Umbilical cord (tissue), 2 donors: ENCODE data around the gene ABLIM1. TPM values are rescaled to one million over a fixed set of nuclear protein-coding genes. Genes with fewer than 3 reads are reported as not detected.

Experiments used
- DNase-seq: peaks from one replicate; pipeline ENCODE4 v3.0.0-alpha.2; 2015; ENCODE audit warnings: low spot score
- total RNA-seq: library from RNA; depleted of rRNA; stranded (reverse); fragments of >200 nt; gene quantifications from one replicate; pipeline ENCODE4 v1.2.3, GENCODE V29; 2014; ENCODE audit warnings: low replicate concordance; ENCODE audit not compliant: insufficient read depth

ABLIM1 gene
- total RNA-seq, 1 donor from 2014 or later, result 70.5 TPM

DNA sequence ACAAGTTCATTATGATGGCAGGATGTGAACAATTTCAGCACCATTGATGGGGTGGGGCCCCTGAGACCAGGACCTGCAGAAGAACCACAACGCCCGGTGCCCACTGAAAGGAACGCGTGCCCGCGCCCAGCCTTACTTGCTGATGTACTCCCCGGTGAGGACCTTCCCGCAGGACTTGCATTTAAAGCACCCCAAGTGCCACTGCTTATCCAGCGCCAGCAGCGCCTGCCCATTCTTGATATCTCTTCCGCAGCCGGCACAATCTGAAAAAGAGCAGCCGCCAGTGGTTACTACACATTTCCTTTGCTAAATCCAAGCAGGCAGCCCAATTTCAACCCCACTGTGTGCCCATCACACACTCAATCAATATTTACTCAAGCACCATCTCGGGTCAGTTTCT is 110.6 kb downstream of the ABLIM1 start:
- DNase-seq, result no peak

DNA sequence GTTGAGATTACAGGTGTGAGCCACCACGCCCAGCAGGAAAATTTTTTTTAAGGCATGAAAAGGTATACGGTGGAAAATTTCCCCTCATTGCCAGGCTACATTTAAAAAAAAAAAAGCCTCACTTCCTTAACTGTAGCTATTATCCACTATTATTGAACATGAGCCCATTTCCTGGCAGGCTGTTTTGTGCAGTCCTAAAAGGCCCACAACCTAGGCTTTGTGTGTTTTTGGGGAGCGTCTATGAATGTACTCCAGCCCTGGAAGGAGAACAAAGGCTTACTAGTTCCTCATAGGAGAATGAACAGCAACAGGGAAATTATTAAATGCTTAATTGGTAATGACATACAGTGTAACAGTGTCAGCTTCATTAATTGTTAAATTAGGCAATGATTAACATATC is 111.0 kb downstream of the ABLIM1 start:
- DNase-seq, result no peak

DNA sequence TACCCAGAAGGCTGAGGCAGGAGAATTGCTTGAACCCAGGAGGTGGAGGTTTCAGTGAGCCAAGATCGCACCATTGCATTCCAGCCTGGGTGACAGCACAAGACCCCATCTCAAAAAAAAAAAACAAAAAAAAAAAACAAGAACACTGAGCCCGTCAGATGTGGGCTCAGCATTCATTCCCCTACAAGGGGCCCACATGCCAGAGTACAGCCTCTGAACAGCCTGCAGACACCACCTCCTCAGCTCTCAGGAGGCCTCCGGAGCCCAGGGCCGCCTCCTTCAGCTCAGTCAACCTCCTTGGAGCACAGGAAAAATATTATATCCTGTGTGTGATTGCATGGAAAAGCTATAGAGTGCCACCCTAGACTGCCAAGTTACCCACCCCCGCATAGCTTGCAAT is 112.3 kb downstream of the ABLIM1 start:
- DNase-seq, result no peak

DNA sequence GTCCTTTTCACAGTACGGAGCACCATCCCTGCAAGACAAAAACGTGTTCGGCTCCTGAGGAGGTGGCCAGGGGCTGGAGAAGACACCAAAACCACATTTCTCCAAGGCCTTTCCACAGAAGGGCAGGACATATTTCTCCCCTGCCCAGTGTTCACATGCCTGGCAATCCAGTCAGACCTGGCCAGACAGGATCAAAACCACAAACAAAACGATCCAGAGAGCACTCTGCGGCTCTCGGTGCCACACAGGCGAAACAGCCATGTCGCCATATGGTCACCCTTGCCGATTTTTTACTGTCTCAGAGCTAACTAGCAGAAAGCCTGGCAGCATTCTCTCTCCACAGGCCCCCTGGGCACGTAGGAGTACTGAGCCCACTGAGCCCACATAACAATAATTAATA is 113.0 kb downstream of the ABLIM1 start:
- no peak for DNase-seq

DNA sequence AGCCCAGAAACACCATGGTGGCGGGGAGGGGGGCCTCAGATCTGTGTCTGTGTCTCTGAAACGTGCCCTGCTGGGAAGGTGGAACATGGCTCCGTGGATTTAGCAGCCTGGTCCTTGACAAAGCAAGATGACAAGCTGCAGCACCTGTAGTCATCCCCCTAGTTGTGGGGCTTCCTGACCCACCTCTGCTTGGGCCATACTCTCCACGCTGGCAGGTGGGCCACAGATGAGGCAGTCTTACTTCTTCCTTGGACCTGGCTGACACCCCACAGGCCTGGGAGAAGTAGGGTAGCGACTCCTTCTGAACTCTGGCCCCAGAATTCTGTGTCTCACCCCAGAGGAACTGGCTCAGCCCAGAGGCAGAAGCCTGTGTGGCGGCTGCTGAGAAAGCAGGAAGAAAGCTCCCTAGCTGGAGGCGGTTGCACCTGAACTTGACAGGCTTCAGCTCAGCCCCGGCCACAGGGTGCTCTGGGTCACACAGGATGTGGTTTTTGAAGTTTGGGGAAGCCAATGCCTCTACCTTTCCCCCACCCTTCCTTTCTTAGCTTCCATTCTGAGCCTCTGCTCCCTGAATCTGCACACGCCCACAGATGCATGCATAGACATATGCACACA is 113.9 kb downstream of the ABLIM1 start:
- DNase-seq, result no peak

DNA sequence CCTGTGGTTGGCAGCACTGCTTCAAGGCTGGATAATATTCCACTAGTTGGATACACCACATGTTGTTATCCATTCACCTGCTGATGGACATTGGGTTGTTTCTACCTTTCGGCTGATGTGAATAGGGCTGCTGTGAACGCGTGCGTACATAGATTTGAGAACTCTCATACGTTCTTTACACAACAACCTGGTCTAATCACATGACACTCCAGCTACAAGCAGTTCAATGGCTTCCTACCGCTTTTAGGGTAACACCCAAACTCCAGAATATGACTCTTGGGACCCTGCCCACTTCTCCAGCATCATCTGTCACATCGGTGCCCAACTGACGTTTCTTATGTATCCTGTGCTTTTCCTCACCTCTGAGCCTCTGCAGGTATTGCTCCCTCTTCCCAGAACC is 114.6 kb downstream of the ABLIM1 start:
- DNase-seq, result no peak

DNA sequence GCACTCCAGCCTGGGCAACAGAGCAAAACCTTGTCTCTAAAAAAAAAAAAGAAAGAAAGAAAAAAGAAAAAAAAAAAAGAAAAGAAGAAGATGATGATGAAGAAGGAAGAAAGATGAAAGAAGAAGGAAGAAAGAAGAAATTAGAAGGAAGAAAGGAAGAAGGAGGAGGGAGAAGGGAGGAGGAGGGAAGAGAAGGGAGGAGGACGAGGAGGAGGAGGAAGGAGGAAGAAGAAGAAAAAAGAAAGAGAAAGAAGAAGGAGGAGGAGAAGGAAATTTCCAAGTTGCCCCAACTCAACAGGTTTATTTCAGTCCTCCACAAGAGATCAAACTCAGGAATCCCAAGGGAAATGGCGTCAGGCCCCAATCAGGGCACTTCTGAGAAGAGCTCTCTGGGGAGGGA is 115.7 kb downstream of the ABLIM1 start:
- no peak for DNase-seq

DNA sequence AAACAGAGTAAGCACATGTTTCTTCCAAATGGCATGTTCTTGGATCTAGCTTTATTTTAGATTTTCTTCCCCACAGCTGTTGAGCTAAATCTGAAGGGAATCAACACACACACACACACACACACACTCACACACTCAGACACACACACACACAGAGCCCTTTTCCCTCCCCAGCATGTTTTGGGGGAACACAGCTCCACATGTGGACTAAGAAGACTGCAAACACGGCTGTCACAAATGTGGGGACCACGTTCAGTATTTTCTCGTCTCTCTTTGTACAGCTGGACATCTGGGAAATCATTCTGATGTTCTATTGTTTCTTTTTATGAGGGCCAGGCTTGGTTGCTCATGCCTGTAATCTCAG is 116.3 kb downstream of the ABLIM1 start:
- DNase-seq, result no peak

DNA sequence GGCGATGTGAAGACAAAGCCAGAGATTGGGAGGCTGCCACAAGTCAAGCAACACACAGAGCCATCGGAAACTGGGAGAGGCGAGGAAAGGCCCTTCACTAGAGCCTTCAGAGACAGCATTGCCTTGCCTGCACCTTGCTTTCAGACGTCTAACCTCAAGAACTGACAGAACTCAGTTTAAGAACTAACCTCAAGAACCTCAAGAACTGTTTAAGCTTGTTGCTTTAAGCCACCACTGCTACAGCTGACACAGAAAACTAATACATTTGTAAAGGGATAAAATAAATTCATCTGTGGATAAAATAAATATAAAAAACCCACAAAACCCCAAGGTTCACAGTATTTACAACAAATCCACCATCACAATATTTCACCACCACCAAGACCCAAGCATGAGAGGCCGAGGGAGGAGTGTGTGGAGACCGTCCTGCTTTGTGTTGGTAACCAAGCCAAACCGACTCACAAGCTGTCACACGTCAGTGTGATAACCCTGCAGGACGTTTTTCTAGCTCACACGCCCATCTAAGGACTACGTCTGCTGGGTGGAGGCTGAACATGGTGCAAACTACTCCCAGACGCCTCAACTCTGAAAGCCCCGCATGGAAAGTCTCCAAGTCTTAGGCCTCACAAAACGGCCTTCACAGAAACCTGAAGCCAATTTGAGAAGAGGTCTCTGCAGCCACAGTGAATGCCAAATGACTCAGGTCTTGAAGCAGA is 116.8 kb downstream of the ABLIM1 start:
- peak; percentile 98 for DNase-seq

DNA sequence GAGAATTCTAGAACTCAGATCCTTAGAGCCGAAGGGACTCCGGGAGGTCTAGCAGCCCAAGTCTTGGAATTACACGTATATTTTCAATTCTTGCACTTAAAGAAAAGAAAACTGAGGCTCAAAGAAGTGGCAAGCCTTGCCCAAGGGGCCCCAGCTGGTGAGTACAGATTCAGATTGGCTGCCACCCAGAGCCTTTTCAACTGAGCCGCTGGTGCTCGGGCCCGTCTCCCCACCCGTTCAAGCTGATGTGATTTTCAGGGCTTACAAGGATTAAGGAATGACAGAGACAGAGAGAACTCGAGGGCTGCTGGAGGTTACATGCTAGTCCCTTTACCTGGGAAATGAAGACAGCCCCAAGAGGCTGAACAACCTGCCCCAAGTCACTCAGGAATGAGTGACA is 117.8 kb downstream of the ABLIM1 start:
- peak; percentile 68 for DNase-seq

DNA sequence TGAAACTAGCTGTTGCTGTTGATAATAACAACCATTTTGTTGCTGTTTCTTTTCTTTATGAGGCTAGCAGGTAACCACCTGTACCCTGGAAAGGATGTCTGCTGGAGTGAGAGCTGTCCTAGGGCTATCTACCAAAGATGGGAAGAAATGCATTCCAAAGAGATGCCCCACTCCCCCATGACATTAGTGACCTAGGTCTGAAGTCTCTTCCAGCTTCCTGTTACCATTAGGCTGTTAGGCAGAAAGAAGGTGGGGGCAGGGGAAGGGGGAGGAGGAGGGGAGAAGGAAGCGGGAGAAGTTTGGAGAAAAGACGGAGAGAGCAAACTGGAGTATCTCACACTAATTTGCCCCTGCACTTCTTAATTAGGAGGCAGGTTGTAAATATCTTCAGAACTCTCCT is 118.5 kb downstream of the ABLIM1 start:
- DNase-seq, result no peak

DNA sequence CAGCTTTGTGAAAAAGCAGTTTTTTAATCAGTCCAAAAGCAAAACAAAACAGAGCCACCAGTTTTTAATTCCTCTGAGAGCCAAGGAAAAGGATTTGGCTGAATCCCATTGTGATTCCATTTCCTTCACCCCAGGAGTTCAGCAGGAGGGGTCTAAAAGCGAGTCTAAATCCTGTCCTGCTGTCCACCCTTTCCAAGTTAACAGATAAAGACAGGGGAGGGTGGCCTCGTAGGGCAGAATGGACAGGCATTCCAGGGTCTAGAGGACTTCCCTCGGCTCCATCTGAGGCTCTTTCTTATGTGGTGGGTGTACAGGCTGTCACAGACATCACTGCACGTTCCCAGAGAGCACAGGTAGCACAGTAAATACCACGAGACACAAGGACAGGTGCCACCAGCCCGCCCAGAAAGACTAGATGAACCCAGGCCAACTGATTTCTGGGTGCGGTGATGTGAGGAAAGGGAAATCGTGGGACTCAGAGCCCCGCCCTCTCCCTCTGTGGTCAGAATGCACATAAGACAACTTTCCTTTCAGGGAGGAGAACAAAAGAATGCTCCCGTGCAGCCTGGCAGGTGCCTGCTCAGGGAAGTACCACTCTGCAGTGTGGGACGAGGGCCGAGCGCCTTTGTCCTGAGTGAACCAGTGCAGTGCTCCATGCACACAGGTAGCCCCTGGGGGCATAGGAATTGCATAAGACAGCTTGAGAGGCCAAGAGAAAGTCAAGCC is 119.7 kb downstream of the ABLIM1 start:
- DNase-seq, result no peak

DNA sequence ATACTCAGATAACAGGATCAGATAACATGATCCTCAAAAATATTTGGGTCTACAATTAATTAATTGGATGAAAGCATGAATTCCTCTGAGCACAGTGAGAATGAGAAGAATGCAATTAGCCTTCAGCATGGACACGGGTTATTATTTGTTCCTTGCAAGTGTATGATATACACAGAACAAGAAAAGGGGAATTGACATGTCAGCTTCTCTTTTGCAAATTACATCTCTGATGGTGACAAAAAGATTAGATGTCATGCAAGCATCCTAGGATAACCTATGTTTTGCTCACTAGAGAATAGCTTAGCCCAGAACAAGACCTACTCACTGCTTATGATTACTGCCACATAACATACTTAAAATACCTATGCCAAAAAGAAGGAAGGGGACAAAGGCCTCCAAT is 120.3 kb downstream of the ABLIM1 start:
- DNase-seq, result no peak

DNA sequence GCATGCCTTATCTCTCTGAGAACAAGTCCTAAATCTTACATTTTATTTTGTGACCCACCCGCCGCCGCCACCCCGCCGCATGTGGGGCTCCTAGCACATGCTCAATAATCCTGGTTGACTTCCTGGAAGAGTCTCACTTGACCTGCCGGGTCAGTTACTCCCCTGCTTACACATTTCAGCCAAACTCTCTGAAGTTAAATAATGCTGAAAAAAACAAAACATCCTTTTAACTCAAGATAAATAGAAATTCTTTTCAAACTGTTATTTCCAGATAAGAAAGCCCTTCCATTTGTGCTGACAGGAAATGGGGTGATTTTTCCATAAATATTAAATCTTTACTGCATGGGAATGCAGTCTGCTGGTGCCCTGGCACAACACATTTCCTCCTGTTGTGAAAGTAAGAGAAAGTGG is 123.5 kb downstream of the ABLIM1 start:
- DNase-seq, result no peak

DNA sequence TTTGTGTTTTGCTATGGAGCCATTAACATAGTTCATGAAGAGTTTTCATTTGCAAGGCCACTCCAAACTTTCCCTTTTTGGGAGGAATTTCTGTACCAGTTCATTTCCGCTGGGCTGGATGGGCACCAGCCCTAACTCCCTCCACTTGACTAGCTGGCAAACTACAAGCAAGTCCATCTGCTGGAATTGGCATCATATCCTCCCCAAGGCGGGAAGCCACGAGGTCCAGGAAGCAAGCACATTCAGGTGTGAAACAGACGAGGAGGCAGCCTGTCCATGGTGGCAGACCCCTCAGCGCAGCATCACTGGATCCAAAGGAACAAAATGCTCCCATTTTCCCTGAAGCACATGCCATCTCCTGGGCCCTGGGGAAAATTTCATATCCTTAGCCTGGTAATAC is 125.8 kb downstream of the ABLIM1 start:
- no peak for DNase-seq

DNA sequence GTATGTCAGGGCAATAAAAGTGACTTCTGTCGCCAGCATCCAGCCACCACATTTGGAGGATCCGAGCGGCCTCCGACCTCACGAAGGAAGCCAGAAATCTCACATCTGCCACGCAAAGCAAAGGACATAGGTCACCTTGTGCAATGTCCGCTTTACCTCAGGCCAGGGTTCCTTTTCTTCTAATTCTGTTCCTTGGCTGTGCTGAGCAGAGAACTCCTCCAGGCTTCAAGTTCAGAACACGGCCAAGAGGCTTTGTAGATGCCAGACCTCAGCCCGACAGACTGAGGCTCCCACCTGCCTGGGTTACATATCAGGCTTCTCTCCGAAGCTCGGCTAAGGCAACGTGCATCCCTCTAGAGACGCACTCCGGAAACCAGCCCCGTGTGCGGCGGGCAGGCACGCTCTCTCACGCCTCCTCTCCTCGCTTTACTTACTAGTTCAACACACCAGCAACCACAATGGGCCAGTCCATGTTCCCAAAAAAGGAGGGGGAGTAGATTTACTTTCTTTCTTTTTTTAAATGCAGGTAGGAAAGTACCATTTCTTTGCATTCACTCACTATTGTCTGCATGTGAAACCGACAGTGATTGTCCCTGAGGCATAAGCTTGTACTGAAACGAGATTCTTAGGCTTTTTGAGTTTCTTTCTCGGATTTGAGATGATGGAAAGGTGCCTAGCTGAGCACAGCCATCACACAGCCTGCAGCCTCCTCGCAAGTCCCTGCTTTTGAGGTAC is 131.4 kb downstream of the ABLIM1 start:
- DNase-seq, result peak; percentile 86

DNA sequence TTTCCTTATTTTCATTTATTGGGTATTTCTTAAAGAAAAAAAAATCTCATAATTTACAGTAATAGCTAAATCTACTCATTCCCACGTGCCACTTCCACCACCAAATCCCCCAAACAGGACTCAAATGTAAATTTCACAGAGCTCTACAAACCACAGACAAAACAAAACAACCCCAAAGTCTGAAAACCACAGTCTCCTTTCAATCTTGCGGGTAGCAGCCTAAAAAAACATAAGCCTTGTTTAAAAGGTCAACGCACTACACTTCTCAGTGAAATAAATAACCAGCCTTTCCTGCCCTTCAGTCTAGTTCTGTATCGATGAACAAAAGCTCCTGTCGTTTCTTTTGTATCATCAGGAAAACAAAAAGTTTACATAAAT is 132.0 kb downstream of the ABLIM1 start:
- no peak for DNase-seq

DNA sequence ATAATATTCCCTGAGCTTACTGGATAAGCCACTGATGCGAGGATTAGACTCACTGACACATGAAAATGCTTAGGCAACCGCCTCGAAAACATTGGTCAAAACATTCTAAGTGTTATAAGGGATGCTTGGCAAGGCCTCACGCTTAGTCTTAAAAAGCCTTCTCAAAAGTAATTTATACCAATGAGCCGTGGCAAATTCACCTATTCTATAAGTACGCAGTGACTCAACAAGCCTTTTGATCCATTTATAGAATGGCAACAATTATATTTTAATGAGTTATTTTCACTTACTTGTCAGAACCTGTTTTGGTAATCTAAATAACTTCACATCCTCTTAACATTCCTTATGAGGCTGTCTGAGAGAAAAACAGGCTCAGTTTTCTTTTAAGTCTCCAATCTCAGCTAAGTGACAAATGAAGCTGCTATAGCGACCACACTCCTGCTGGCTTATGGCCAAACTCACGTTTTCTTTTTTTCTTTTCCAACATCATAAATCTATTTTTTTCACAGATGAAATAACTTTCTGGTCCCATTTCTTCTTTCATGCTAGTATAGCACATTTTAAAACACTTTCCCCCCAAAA is 132.6 kb downstream of the ABLIM1 start:
- DNase-seq, result peak; percentile 71

DNA sequence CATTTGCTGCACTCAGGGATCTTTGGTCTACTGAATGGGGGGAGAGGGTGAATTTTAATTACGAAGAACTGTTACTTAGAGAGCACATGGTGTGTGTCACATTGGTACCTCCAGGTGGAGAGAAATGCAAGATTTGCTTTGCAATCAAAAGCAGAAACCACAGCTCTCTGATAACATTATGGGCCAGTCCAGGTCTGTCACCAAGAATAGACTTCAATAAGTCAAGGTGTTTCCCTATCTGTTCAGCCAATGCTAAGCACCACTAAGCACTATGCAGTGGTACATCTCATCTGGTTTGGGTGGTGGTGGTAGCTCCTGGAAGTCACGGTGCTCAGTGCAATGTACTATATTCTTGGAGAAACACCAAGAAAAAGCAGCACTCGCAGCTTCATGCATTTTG is 134.2 kb downstream of the ABLIM1 start:
- DNase-seq, result no peak

DNA sequence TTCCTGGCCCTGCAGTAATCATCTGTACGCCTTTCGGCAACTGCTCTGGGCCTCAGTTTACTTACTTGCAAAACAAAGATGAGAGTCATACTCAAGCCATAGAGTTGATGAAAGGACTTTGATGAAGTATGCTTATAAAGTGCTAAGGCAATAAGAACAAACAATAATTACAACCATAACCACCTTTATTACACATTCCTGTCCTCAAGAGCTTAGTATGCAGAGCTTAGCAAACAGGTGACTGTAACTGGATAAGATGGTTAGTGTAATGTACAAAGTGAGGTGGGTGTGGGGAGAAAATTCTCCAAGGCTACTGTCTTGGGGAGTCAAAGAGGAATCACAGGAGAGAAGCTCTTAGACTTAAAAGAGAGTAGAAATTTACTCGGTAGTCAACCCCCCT is 136.8 kb downstream of the ABLIM1 start:
- no peak for DNase-seq

DNA sequence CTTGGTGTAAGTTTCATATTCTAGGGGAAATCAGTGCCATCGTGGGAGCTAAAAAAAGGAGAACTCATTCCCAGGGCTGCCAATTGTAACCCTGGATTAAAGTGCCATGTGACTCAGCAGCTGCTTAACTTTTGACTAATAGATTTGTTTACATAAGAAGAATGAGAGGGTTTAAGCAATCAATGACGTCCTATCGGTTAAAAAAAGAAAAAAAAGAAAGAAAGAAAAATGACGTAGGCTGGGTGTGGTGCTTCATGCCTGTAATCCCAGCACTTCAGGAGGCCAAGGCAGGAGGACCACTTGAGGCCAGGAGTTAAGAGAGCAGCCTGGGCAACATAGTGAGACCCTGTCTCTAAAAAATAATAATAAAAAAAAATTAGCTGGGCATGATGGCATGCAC is 137.6 kb downstream of the ABLIM1 start:
- DNase-seq, result no peak

DNA sequence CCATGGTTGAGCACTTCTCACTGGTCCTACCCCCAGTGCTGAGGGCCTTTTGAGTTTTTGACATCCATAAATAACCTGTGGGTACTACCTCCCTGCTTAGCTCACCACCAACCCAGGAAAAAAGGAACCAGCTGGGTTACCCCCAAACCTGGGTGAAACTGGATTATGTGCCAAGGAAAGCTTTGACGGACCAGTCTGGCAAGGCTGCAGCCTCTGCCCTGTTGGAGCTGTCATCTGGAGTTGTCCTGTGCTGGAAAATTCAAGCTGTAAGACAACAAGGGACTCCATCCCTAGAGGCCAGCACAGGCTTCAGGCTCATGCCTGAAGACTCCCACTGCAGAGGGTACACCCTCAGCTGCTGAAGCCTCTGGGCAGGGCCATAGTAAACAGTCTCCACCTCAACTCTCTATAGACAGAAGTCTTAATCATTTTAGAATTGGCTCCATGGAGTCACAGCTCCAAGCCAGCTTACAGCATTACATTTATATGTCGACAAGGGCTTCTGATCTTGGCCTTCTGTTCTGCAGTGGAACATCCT is 138.2 kb downstream of the ABLIM1 start:
- no peak for DNase-seq
